ENCODE results near the gene RBAK. TPM values are rescaled to one million over a fixed set of nuclear protein-coding genes. Genes with fewer than 3 reads are reported as not detected.

Gene RBAK
- total RNA-seq, 1 experiment from 2014 or later, result 14.5 TPM

DNA sequence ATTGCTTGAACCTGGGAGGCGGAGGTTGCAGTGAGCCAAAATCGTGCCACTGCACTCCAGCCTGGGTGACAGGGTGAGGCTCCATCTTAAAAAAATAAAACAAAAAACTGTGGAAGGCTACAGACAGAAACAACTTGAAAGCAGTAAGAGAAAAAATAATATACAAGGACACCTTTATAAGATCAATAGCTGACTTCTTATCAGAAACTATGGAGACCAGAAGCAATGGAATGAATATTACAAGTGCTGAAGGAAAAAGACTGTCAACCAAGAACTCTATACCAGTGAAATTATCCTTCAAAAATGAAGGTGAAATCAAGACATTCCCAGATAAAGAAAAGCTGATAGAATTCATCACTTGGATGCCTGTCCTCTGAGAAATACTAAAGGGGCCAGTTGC is 49.0 kb downstream of the RBAK start:
- no peak overlapping the region for H3K4me3 Mint-ChIP-seq
- ChIA-PET CTCF (no interaction called here), POLR2A (no interaction called here)
- no peak overlapping the region for H3K27ac Mint-ChIP-seq
- peaks cover 24% of the 10 kb centered on the region for H3K27me3 Mint-ChIP-seq (ENCODE audit: low read depth)
- TF ChIP-seq, protein P1, sequence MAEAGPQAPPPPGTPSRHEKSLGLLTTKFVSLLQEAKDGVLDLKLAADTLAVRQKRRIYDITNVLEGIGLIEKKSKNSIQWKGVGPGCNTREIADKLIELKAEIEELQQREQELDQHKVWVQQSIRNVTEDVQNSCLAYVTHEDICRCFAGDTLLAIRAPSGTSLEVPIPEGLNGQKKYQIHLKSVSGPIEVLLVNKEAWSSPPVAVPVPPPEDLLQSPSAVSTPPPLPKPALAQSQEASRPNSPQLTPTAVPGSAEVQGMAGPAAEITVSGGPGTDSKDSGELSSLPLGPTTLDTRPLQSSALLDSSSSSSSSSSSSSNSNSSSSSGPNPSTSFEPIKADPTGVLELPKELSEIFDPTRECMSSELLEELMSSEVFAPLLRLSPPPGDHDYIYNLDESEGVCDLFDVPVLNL (CRISPR knock-in tag; IDR thresholded peaks at IDR 0.05; ENCODE audit: borderline replicate concordance, low read depth), result no peak
- peak; percentile 92 for TF ChIP-seq ZNF317 (CRISPR knock-in tag; IDR thresholded peaks at IDR 0.05; ENCODE audit: borderline replicate concordance, low read depth)
- H3K9me3 Mint-ChIP-seq, result peaks cover 57% of the 10 kb centered on the region
- H3K4me1 Mint-ChIP-seq, result 0 out of 2 replicates have a peak, but pooled peaks cover 1% of the 10 kb centered on the region
- ATAC-seq (no peak), DNase-seq (ENCODE audit: low spot score) (no peak)
- peaks cover 25% of the 10 kb centered on the region for H3K36me3 Mint-ChIP-seq

DNA sequence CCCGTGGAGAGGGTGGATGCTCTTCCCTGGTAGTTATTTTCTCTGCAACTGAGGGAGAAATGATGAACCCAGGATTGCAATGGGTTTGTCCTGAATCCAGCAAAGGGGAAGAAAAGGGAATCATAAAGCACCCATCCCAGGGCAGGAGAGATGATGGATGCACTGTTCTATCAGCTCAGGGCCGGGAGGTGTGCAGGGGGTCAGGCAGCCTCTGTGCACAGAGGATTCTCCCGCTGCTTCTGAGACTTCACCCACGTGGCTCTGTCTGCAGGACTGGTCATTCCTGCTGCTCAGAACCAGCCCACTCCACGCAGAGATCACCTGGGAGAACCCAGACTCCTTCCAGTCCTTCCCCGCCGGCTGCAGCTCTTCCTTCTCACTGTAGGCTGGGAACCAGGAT is 70.7 kb downstream of the RBAK start:
- ChIA-PET POLR2A (no interaction called here), CTCF (interaction anchor here (1.1 to 1.2 kb wide), 2 partner anchors 28 to 286 kb away, joined by 3 to 4 read pairs; no protein-coding TSS in a partner anchor)
- H3K27ac Mint-ChIP-seq, result no peak overlapping the region
- H3K27me3 Mint-ChIP-seq (ENCODE audit: low read depth), result no peaks in the 10 kb centered on the region; the same call in 1 of the 2 replicates
- ATAC-seq (no peak), DNase-seq (ENCODE audit: low spot score) (no peak)
- H3K4me1 Mint-ChIP-seq, result no peaks in the 10 kb centered on the region
- TF ChIP-seq ATF3 (CRISPR knock-in tag; conservative IDR thresholded peaks at IDR 0.05) (no peak), NFATC4 (CRISPR knock-in tag; IDR thresholded peaks at IDR 0.05) (no peak), ELF4 (CRISPR knock-in tag; IDR thresholded peaks at IDR 0.05; ENCODE audit: low read depth) (no peak), NR2C2 (CRISPR knock-in tag; IDR thresholded peaks at IDR 0.05) (no peak), ZNF317 (CRISPR knock-in tag; IDR thresholded peaks at IDR 0.05; ENCODE audit: borderline replicate concordance, low read depth) (no peak), FOXP1 (CRISPR knock-in tag; IDR thresholded peaks at IDR 0.05; ENCODE audit: borderline replicate concordance) (no peak), ZNF263 (CRISPR knock-in tag; IDR thresholded peaks at IDR 0.05; ENCODE audit: low read depth) (no peak), TCF7 (CRISPR knock-in tag; IDR thresholded peaks at IDR 0.05; ENCODE audit: low read depth) (no peak), ZNF232 (CRISPR knock-in tag; IDR thresholded peaks at IDR 0.05) (no peak)
- TF ChIP-seq, protein P2, sequence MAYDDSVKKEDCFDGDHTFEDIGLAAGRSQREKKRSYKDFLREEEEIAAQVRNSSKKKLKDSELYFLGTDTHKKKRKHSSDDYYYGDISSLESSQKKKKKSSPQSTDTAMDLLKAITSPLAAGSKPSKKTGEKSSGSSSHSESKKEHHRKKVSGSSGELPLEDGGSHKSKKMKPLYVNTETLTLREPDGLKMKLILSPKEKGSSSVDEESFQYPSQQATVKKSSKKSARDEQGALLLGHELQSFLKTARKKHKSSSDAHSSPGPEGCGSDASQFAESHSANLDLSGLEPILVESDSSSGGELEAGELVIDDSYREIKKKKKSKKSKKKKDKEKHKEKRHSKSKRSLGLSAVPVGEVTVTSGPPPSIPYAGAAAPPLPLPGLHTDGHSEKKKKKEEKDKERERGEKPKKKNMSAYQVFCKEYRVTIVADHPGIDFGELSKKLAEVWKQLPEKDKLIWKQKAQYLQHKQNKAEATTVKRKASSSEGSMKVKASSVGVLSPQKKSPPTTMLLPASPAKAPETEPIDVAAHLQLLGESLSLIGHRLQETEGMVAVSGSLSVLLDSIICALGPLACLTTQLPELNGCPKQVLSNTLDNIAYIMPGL (CRISPR knock-in tag; IDR thresholded peaks at IDR 0.05), result no peak
- TF ChIP-seq, protein P3, sequence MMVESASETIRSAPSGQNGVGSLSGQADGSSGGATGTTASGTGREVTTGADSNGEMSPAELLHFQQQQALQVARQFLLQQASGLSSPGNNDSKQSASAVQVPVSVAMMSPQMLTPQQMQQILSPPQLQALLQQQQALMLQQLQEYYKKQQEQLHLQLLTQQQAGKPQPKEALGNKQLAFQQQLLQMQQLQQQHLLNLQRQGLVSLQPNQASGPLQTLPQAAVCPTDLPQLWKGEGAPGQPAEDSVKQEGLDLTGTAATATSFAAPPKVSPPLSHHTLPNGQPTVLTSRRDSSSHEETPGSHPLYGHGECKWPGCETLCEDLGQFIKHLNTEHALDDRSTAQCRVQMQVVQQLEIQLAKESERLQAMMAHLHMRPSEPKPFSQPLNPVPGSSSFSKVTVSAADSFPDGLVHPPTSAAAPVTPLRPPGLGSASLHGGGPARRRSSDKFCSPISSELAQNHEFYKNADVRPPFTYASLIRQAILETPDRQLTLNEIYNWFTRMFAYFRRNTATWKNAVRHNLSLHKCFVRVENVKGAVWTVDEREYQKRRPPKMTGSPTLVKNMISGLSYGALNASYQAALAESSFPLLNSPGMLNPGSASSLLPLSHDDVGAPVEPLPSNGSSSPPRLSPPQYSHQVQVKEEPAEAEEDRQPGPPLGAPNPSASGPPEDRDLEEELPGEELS (CRISPR knock-in tag; IDR thresholded peaks at IDR 0.05), result no peak
- TF ChIP-seq, protein P4, sequence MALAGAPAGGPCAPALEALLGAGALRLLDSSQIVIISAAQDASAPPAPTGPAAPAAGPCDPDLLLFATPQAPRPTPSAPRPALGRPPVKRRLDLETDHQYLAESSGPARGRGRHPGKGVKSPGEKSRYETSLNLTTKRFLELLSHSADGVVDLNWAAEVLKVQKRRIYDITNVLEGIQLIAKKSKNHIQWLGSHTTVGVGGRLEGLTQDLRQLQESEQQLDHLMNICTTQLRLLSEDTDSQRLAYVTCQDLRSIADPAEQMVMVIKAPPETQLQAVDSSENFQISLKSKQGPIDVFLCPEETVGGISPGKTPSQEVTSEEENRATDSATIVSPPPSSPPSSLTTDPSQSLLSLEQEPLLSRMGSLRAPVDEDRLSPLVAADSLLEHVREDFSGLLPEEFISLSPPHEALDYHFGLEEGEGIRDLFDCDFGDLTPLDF (CRISPR knock-in tag; IDR thresholded peaks at IDR 0.05), result no peak
- TF ChIP-seq, protein P5, sequence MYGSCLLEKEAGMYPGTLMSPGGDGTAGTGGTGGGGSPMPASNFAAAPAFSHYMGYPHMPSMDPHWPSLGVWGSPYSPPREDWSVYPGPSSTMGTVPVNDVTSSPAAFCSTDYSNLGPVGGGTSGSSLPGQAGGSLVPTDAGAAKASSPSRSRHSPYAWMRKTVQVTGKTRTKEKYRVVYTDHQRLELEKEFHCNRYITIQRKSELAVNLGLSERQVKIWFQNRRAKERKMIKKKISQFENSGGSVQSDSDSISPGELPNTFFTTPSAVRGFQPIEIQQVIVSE (CRISPR knock-in tag; IDR thresholded peaks at IDR 0.05; ENCODE audit: borderline replicate concordance), result no peak
- H3K36me3 Mint-ChIP-seq, result peaks cover 8% of the 10 kb centered on the region
- H3K9me3 Mint-ChIP-seq, result peaks cover 21% of the 10 kb centered on the region
- H3K4me3 Mint-ChIP-seq, result no peak overlapping the region
